HepG2 (cell line): ENCODE data around the gene PLA2G4B. TPM values are rescaled to one million over a fixed set of nuclear protein-coding genes. Genes with fewer than 3 reads are reported as not detected.

Source experiments
- ATAC-seq: fragments of 200-7000 bp; cut with Tn5 transposase; 3 replicates; pipeline ENCODE4 v1.9.1; 2020; ENCODE audit warnings: mild to moderate bottlenecking, moderate library complexity
- BruUV-seq: library from RNA; stranded (reverse); fragments of 400-500 nt; replicated peaks from 2 replicates; lab custom pipeline; 2021; lab: Mats Ljungman, UMichigan
- CTCF ChIA-PET: fragments of 300-600 bp; formaldehyde crosslinking; extraction: SDS; loops from one replicate; lab custom pipeline; 2021; ENCODE audit warnings: low total read pairs, inconsistent platforms, low intra/inter-chr PET ratio; lab: Yijun Ruan, JAX
- POLR2A ChIA-PET: fragments of 350-600 bp; sonication (Branson Sonifier 250); formaldehyde crosslinking; loops from one replicate; lab custom pipeline; 2020; ENCODE audit warnings: antibody characterized with exemption, inconsistent platforms; lab: Yijun Ruan, JAX
- DNase-seq: peaks from one replicate; pipeline ENCODE4 v3.0.0-alpha.2; 2015; ENCODE audit warnings: low spot score
- FAIRE-seq: peaks from 3 replicates; lab custom pipeline; 2011; peaks lifted over from hg19 to GRCh38; lab: Jason Lieb, UNC
- H2AFZ ChIP-seq: one replicate; pipeline ENCODE4 v1.6.1; 2011; ENCODE audit warnings: low read length, inconsistent platforms
- H3K27ac ChIP-seq: fragments of 300-600 bp; 3 replicates; pipeline ENCODE4 v1.8.0; 2011; ENCODE audit warnings: mixed run types, mild to moderate bottlenecking, mixed read lengths, low read length, inconsistent platforms; ENCODE audit not compliant: insufficient read depth; ENCODE audit errors: extremely low read length
- H3K27me3 ChIP-seq, 2 experiments: fragments of 200-600 bp in 1 of 2; 2 replicates in 1 of 2; 3 replicates in 1 of 2; pipeline versions ENCODE4 v1.6.0 to v1.8.0; 2011; ENCODE audit warnings: low read length in 2 of 2, mild to moderate bottlenecking in 2 of 2, moderate library complexity in 2 of 2, inconsistent platforms in 1 of 2; ENCODE audit not compliant: insufficient read depth in 2 of 2, control insufficient read depth in 1 of 2
- H3K36me3 ChIP-seq, 2 experiments: fragments of 200-600 bp in 1 of 2; replicated peaks in 1 of 2; 2 replicates in 1 of 2; 3 replicates in 1 of 2; pipeline versions ENCODE4 v1.5.1 to v1.8.0; 2011; ENCODE audit warnings: low read length in 2 of 2, inconsistent platforms in 1 of 2; ENCODE audit not compliant: insufficient read depth in 2 of 2, control insufficient read depth in 1 of 2
- H3K4me1 ChIP-seq: 2 replicates; pipeline ENCODE4 v1.5.1; 2012; ENCODE audit warnings: low read length, inconsistent platforms; ENCODE audit not compliant: insufficient read depth
- H3K4me2 ChIP-seq: 2 replicates; pipeline ENCODE4 v1.6.0; 2011; ENCODE audit warnings: low read depth, low read length, inconsistent platforms
- H3K4me3 ChIP-seq, 3 experiments: fragments of 200-600 bp in 1 of 3; sonication (generic), shearing (Covaris generic) in 1 of 3; replicated peaks in 1 of 3; 2 replicates each; pipeline ENCODE4 v1.5.1; 2011 to 2016; ENCODE audit warnings: low read length in 3 of 3, inconsistent platforms in 2 of 3, low read depth in 2 of 3, mild to moderate bottlenecking in 2 of 3, control low read depth in 1 of 3, mixed read lengths in 1 of 3; ENCODE audit not compliant: insufficient read depth in 1 of 3
- H3K79me2 ChIP-seq: one replicate; pipeline ENCODE4 v1.6.1; 2011; ENCODE audit warnings: low read length, inconsistent platforms; ENCODE audit not compliant: insufficient read depth
- H3K9ac ChIP-seq: 2 replicates; pipeline ENCODE4 v1.6.0; 2011; ENCODE audit warnings: mild to moderate bottlenecking, low read depth, low read length, inconsistent platforms; ENCODE audit not compliant: insufficient read depth
- H3K9me3 ChIP-seq: 2 replicates; pipeline ENCODE4 v1.5.1; 2012; ENCODE audit warnings: mild to moderate bottlenecking, low read length
- H4K20me1 ChIP-seq: 2 replicates; pipeline ENCODE4 v1.6.0; 2011; ENCODE audit warnings: inconsistent platforms, mild to moderate bottlenecking, low read length, moderate library complexity; ENCODE audit not compliant: insufficient read depth
- CBFB ChIP-seq: sonication (generic); formaldehyde crosslinking; IDR thresholded peaks from 2 replicates; pipeline ENCODE4 v1.4.0; 2020; ENCODE audit warnings: missing genetic modification reagents
- CCDC6 ChIP-seq: sonication (generic); formaldehyde crosslinking; IDR thresholded peaks from 2 replicates; pipeline ENCODE4 v1.8.1; 2022; ENCODE audit warnings: mild to moderate bottlenecking, missing genetic modification reagents, moderate library complexity
- CREB1 ChIP-seq, 2 experiments: fragments of 450-650 bp in 1 of 2; IDR thresholded peaks; 2 replicates each; pipeline ENCODE4 v1.6.1; 2016 to 2017; ENCODE audit warnings: control low read depth in 1 of 2, mild to moderate bottlenecking in 1 of 2, missing compliant biosample characterization in 1 of 2, missing genetic modification characterization in 1 of 2
- ELF1 ChIP-seq: sonication (generic); formaldehyde crosslinking; IDR thresholded peaks from 2 replicates; pipeline ENCODE4 v1.4.0; 2020; ENCODE audit warnings: missing genetic modification reagents
- MZF1 ChIP-seq: sonication (generic); formaldehyde crosslinking; IDR thresholded peaks from 2 replicates; pipeline ENCODE4 v1.8.1; 2023; ENCODE audit warnings: mild to moderate bottlenecking, missing genetic modification reagents, borderline replicate concordance
- PAWR ChIP-seq: sonication (generic); formaldehyde crosslinking; IDR thresholded peaks from 2 replicates; pipeline ENCODE4 v1.4.0; 2020; ENCODE audit warnings: missing genetic modification reagents, mild to moderate bottlenecking, borderline replicate concordance
- PREB ChIP-seq: sonication (generic); formaldehyde crosslinking; IDR thresholded peaks from 2 replicates; pipeline ENCODE4 v1.4.0; 2020; ENCODE audit warnings: missing genetic modification reagents
- RFX3 ChIP-seq: IDR thresholded peaks from 2 replicates; pipeline ENCODE4 v1.6.1; 2016; ENCODE audit warnings: missing biosample characterization, missing genetic modification reagents
- SMAD1 ChIP-seq: sonication (generic); formaldehyde crosslinking; IDR thresholded peaks from 2 replicates; pipeline ENCODE4 v1.4.0; 2020; ENCODE audit warnings: missing genetic modification reagents, low read depth, mild to moderate bottlenecking, borderline replicate concordance
- ZNF10 ChIP-seq: sonication (generic); formaldehyde crosslinking; IDR thresholded peaks from 2 replicates; pipeline ENCODE4 v1.4.0; 2020; ENCODE audit warnings: mild to moderate bottlenecking, low read depth, missing genetic modification reagents, borderline replicate concordance
- ZNF18 ChIP-seq: sonication (generic); formaldehyde crosslinking; IDR thresholded peaks from 2 replicates; pipeline ENCODE4 v1.8.0; 2022; ENCODE audit warnings: mild to moderate bottlenecking, missing genetic modification reagents; ENCODE audit not compliant: insufficient replicate concordance
- ZNF3 ChIP-seq: IDR thresholded peaks from 2 replicates; pipeline ENCODE4 v1.7.0; 2017; ENCODE audit warnings: inconsistent platforms
- ZNF563 ChIP-seq: sonication (generic); formaldehyde crosslinking; IDR thresholded peaks from 2 replicates; pipeline ENCODE4 v1.8.0; 2022; ENCODE audit warnings: mild to moderate bottlenecking, moderate library complexity, missing genetic modification reagents
- ZNF569 ChIP-seq: sonication (generic); formaldehyde crosslinking; IDR thresholded peaks from 2 replicates; pipeline ENCODE4 v1.5.0; 2020; ENCODE audit warnings: mild to moderate bottlenecking, missing genetic modification reagents, moderate library complexity, borderline replicate concordance
- ZNF615 ChIP-seq: sonication (generic); formaldehyde crosslinking; IDR thresholded peaks from 2 replicates; pipeline ENCODE4 v1.5.0; 2020; ENCODE audit warnings: mild to moderate bottlenecking, missing genetic modification reagents, borderline replicate concordance
- ZNF629 ChIP-seq: sonication (generic); formaldehyde crosslinking; conservative IDR thresholded peaks from 2 replicates; pipeline ENCODE4 v1.5.0; 2020; ENCODE audit warnings: missing genetic modification reagents
- ZNF768 ChIP-seq: sonication (generic); formaldehyde crosslinking; IDR thresholded peaks from 2 replicates; pipeline ENCODE4 v1.4.0; 2020; ENCODE audit warnings: missing genetic modification reagents
- ZNF879 ChIP-seq: sonication (generic); formaldehyde crosslinking; IDR thresholded peaks from 2 replicates; pipeline ENCODE4 v1.8.1; 2023; ENCODE audit warnings: missing genetic modification reagents
- WGBS: methylation state at CpG from one replicate; pipeline ENCODE4 v1.1.6; 2017; ENCODE audit warnings: low lambda C conversion rate; 5-methylcytosine and 5-hydroxymethylcytosine counted together
- in situ Hi-C: cut with HindIII; loops from 2 replicates; pipeline ENCODE4 v1.10.0; 2017; ENCODE audit warnings: low pct_unique_long_range_greater_than_20kb; ENCODE audit not compliant: extremely low pct_ligation_motif_present
- intact Hi-C: fragments of 100-400 bp; cut with micrococcal nuclease; formaldehyde crosslinking; loops from one replicate; pipeline ENCODE4 v1.10.0; 2022; ENCODE audit not compliant: unreplicated experiment
- polyA plus RNA-seq, 8 experiments: library from polyadenylated mRNA; depleted of rRNA in 3 of 8; stranded (reverse) in 7 of 8; unstranded in 1 of 8; fragments of >200 nt; fragmentation: Illumina TruSeq in 4 of 8; extraction: Trizol in 4 of 8; gene quantifications; 2 replicates each; pipeline versions ENCODE4 v1.2.1 to v1.2.3, GENCODE V29; 2011 to 2016; ENCODE audit warnings: low read depth in 4 of 8, missing spikeins in 1 of 8, mixed read lengths in 1 of 8; ENCODE audit not compliant: insufficient read depth in 1 of 8
- total RNA-seq, 5 experiments: library from RNA; depleted of rRNA; stranded (reverse); fragments of >200 nt; fragmentation: Illumina TruSeq; extraction: Trizol; gene quantifications; 2 replicates each; pipeline ENCODE4 v1.2.3, GENCODE V29; 2016; ENCODE audit warnings: low read depth in 1 of 5

PLA2G4B gene
- total and polyA plus RNA-seq, 2 of the 13 experiments (the other 11 are each of a cell fraction or from before 2014, with no cell fraction given), result 5.1 to 8.0 TPM

- Histone ChIP-seq H4K20me1 (no peaks in the 10 kb centered on the region), H2AFZ (no peak overlapping the region), H3K79me2 (no peaks in the 10 kb centered on the region), H3K4me3 (no peak overlapping the region), H3K9ac (no peak overlapping the region), H3K4me2 (no peak overlapping the region), H3K27me3 (no peaks in the 10 kb centered on the region), H3K4me1 (no peaks in the 10 kb centered on the region), H3K36me3 (peaks cover 6 to 20% of the 10 kb centered on the region in 2 experiments; a peak in 3 of 5 replicates), H3K9me3 (no peaks in the 10 kb centered on the region), H3K27ac (no peak overlapping the region)
- TF ChIP-seq ZNF629, result no peak
- TF ChIP-seq PAWR (CRISPR knock-in tag), result no peak
- TF ChIP-seq ZNF879, result no peak
- no peak for TF ChIP-seq CREB1 (IDR thresholded peaks at IDR 0.05)
- TF ChIP-seq CREB1 (CRISPR knock-in tag; IDR thresholded peaks at IDR 0.05), result no peak
- no peak for TF ChIP-seq ZNF768 (CRISPR knock-in tag)
- no peak for TF ChIP-seq ZNF569 (CRISPR knock-in tag)
- ATAC-seq (no peak), FAIRE-seq (no peak), DNase-seq (no peak)
- WGBS, result 96% methylated on average over 8 of the region's 8 CpGs
- intact Hi-C loops (loop anchor here (5.0 kb wide), 1 partner anchor 251 kb away; no protein-coding TSS in a partner anchor), in situ Hi-C loops (loop anchor here (5.0 kb wide), 1 partner anchor 41 kb away; the partner anchor contains the start of gene MAPKBP1)
- no TSS peak for BruUV-seq
- ChIA-PET CTCF (interaction anchor here (1.1 to 4.8 kb wide), 2 partner anchors 40 to 347 kb away, joined by 3 to 98 read pairs; partner anchors contain the start of gene MAPKBP1), POLR2A (no interaction called here)
These were observed 25.2 kb upstream of the PLA2G4B start for GRCh38 chr15:41813426-41813825.

- intact Hi-C loops, result loop anchor here (5.0 kb wide), 1 partner anchor 252 kb away; no protein-coding TSS in a partner anchor
- Histone ChIP-seq H2AFZ (no peak overlapping the region), H4K20me1 (no peaks in the 10 kb centered on the region), H3K27ac (no peak overlapping the region), H3K9me3 (no peaks in the 10 kb centered on the region), H3K79me2 (no peaks in the 10 kb centered on the region), H3K4me1 (no peaks in the 10 kb centered on the region), H3K27me3 (no peaks in the 10 kb centered on the region), H3K36me3 (peaks cover 6 to 29% of the 10 kb centered on the region in 2 experiments; a peak in 3 of 5 replicates), H3K4me2 (no peak overlapping the region), H3K4me3 (no peak overlapping the region), H3K9ac (no peak overlapping the region)
- in situ Hi-C loops, result loop anchor here (5.0 kb wide), 1 partner anchor 42 kb away; the partner anchor contains the start of gene MAPKBP1
- FAIRE-seq (no peak), ATAC-seq (no peak), DNase-seq (no peak)
- ChIA-PET CTCF (no interaction called here), POLR2A (no interaction called here)
- no TSS peak for BruUV-seq
- WGBS, result 82% methylated on average over 5 of the region's 5 CpGs
- TF ChIP-seq RFX3 (CRISPR knock-in tag) (no peak), ZNF10 (CRISPR knock-in tag) (no peak), MZF1 (CRISPR knock-in tag) (no peak), ZNF18 (CRISPR knock-in tag) (no peak), PREB (no peak), CBFB (CRISPR knock-in tag) (no peak), ZNF563 (CRISPR knock-in tag) (no peak), CCDC6 (CRISPR knock-in tag) (no peak), ZNF615 (CRISPR knock-in tag) (no peak), SMAD1 (CRISPR knock-in tag) (no peak), ZNF3 (CRISPR knock-in tag) (no peak), ELF1 (no peak)
These were observed 24.1 kb upstream of the PLA2G4B start for GRCh38 chr15:41814534-41814933.
